HG02678 (cell line): ENCODE data around the gene MLLT3.

Experiments
- ATAC-seq: cut with Tn5 transposase; IDR thresholded peaks from one replicate; pipeline ENCODE4 v1.9.1; 2021; ENCODE audit warnings: mild to moderate bottlenecking, moderate library complexity; ENCODE audit not compliant: unreplicated experiment

The MLLT3 gene

DNA sequence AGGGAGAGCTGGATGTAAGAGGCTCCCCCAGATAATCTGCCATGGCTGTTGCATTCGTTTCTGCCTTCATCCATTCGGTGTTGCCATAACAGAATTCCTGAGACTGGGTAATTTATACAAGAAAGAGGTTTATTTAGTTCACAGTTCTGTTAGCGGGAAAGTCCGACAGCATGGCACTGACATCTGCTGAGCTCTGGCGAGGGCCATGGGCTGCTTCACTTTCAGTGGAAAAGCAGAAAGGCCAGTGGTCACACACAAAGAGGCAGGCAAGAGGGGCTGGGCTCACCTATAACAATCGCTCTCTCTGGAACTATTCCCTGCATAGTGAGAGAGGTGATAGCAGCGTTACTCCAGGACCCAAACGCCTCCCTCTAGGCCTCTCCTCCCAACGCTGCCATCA is 305.9 kb downstream of the MLLT3 start:
- ATAC-seq = no peak

DNA sequence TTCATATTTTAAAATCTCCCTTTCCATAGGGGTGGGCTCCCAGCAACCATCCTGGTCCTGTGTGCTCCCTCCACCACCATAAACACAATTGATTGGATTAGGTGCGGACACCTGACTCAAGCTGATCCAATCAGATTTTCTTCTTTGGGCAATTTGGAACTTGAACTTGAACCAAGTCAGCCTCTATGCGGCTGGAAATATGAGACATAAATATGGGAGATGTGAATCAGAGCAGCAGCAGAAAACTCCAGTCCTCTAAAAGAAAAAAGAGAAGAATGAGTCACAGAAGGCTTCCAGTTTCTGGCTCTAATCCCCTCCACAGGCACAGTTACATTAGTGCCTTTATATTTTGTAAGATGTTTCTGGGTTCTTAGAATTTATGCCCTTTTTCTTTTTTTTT is 306.6 kb downstream of the MLLT3 start:
- ATAC-seq = no peak

DNA sequence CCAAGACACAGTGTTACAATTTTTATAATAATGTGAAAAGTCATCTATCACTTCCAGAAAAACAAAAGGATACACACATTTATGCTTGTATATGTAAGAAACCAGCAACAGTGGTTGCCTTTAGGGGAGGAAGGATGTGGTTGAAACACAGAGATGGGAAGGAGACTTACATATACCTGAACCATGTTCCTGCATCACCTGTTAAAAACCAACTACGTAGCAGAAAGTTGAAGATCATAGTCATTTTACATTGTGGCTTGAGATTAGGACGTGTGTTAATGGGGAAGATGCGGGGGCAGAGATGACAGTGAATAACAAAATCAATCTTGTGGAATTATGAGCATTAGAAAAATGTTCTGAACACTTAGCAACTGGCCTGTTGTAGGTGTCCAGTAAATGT is 307.3 kb downstream of the MLLT3 start:
- no peak for ATAC-seq

DNA sequence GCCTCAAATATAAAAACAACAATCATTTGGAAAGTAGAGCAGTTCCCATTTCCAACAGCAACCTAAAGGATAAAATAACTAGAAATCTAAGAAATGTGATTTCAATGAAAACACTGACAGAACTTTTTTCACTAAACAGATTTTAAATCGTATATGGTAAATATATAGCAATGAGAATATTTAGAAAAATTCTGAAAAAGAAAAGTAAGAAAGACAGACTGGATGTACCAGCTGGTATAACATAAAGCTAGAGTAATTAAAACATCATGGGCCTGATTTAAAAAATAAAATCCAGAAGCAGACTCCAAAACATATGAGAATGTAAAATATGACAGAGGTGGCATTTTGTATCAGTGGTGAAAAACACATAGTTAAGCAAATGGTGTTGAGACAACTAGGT is 308.9 kb downstream of the MLLT3 start:
- ATAC-seq = no peak

DNA sequence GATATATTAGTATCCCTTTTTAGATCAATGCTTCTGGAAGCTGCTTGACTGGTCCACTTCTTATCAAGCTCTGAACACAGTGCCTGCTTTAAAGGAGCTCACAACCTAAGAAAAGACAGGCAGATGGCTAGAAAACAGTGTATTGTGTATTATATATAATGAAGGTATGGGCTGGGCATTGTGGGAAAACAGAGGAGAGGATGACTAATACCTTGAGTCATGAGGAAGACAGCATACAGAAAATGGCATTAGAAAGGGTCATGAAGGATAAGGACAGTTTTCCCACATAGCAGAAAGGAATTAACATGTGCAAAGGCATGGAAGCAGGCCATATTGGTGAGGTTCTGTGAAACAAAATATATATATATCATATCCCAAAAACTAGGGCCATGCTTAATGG is 309.6 kb downstream of the MLLT3 start:
- no peak for ATAC-seq

DNA sequence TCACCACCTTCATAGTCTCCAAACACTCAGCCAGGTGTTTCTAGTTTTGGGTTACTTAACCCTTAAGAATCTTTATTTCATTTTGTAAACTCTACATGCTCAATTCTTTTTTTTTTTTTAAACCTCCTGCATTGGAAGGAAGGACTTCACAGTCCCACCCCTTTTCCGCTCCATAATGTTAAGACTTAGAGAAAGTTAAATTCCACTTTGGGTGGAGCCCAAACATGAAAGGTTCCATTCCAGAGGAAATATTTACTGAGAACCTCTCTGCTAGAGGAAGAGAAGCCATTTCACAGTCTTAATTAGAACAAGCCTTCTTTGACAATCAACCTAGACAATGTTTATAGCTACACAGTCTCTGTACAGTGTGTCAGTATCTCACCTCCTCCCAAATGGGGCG is 312.3 kb downstream of the MLLT3 start:
- no peak for ATAC-seq

GRCh38 chr9:20309124-20309523 is 313.2 kb downstream of the MLLT3 start:
- ATAC-seq = no peak

GRCh38 chr9:20307621-20308020 is 314.7 kb downstream of the MLLT3 start:
- ATAC-seq = no peak

- no peak for ATAC-seq
These were observed 316.8 kb downstream of the MLLT3 start for GRCh38 chr9:20305452-20305851.

DNA sequence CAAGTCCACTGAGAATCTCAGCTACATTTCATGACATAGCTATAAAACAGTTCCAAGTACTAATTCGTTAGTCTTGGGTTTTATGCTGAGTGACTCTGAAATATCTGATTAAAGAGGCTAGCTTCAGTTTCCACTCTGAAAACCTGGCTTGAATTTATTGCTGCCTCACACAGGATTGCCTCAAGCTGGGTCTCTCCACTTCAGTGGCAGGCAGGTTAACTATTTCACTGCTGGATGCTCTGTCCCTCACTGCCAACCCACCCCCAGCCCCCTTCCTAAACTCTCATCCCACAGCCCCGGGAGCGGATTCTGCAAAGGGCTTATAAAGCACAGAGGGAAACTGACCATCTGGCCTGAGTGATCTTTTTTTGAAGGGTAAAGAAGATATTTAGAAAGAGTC is 318.3 kb downstream of the MLLT3 start:
- no peak for ATAC-seq

GRCh38 chr9:20303066-20303465 is 319.2 kb downstream of the MLLT3 start:
- ATAC-seq = no peak

DNA sequence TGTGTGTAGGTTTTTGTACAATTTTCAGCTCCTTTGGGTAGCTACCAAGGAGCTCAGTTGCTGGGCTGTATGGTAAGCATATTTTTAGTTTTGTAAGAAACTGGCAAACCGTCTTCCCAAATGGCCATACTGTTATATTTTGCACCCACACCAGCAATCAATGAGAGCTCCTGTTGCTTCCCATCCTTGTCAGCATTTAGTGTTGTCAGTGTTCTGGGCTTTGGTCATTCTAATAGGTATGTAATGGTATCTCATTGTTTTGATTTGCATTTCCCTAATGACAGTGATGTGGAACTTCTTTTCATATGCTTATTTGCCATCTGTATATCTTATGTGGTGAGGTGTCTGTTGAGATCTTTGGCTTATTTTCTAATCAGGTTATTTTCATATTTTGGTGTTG is 320.1 kb downstream of the MLLT3 start:
- ATAC-seq = no peak

DNA sequence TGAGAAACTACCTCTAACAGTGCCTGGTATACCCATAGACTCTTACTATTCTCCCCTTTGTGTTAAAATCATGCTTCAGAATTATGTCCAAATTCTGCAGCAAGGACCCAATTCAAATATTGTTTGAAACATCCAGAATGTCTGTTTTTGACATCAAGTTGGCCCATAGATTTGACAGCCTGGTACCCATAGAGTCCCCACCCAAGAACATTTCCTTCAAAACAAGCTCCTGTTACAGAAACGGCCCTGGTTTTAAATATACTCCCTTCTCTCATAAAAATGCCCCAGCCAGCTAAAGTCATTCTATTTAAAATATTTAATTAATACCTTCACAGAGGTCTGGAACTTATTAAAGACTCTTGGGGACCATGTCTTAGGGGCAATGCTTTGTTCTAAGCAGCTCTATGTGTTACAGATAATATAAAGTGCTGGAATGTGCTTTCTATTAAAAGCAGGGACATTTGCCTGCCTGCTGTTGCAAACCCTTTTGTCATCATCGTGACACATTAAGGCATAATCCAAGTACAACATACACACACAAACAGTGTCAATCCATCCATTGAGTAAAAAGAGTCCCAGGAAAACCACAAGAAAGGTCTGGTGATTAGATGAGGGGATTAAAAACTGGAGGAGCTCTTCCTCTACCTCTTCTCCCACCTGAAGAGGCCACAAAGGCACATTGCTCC is 321.7 kb downstream of the MLLT3 start:
- no peak for ATAC-seq

DNA sequence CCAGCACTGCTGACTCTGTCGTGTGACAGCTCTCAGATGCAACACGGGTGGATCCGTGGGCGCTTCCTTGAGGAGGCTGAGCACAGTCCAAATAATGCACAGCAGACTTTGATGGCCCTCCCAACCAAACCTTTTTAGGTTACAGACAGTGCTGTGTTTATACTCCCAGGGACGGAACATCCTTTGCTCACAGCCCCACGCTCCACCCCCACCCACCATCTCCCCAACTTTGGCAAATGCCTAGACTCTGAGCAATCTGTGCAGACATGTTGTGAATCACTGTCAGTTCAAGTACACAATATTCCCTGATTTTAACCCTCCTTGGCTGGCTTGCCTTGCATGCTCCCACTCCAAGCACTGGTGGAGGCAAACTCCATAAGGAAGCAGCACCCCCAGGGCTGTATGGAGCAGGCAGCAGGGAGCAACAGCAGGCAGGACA is 324.6 kb downstream of the MLLT3 start:
- ATAC-seq = no peak

GRCh38 chr9:20295555-20295954 is 326.7 kb downstream of the MLLT3 start:
- ATAC-seq = no peak

GRCh38 chr9:20294046-20294750 is 328.1 kb downstream of the MLLT3 start:
- no peak for ATAC-seq

DNA sequence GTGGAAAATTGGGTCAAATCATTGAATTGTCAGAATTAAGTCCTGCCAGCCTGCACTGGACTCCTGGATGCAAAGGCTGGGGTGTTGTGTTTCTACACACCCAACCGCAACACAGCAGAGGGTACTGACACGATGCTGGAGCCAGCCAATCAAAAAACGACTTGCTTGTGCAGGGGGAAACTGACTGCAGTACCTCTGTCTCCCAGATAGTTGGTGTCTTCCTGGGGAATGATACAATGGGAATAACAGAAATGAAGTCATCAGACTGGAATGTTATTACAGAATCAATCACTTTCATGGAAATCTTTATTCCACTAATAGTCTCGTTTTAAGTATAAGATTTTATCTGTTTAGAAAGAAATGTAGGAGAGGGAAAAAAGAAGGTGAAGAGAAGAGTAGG is 330.3 kb downstream of the MLLT3 start:
- no peak for ATAC-seq
